Transverse colon (tissue), 4 donors: Measurements from ENCODE around the gene KANTR.

Experiments
- CTCF ChIP-seq, 5 experiments: fragments of 200-600 bp in 3 of 5; fragments of 450-650 bp in 2 of 5; sonication (generic) in 3 of 5; IDR thresholded peaks; 1 replicate in 2 of 5; 2 replicates in 3 of 5; pipeline ENCODE4 v1.5.1; 2016 to 2017; ENCODE audit warnings: antibody characterized with exemption in 5 of 5, inconsistent platforms in 3 of 5, mild to moderate bottlenecking in 2 of 5, moderate library complexity in 1 of 5
- EP300 ChIP-seq: sonication (generic); formaldehyde crosslinking; IDR thresholded peaks from one replicate; pipeline ENCODE4 v1.6.1; 2017; ENCODE audit warnings: antibody characterized with exemption, low read depth
- POLR2A ChIP-seq: fragments of 450-650 bp; IDR thresholded peaks from one replicate; pipeline ENCODE4 v1.6.1; 2016; ENCODE audit warnings: antibody characterized with exemption, mild to moderate bottlenecking, moderate library complexity
- POLR2AphosphoS5 ChIP-seq, 3 donors: sonication (generic); formaldehyde crosslinking; IDR thresholded peaks; one replicate each; pipeline ENCODE4 v1.6.1; 2016; ENCODE audit warnings: antibody characterized with exemption in 3 of 3

- TF ChIP-seq POLR2AphosphoS5 (IDR thresholded peaks at IDR 0.05): no peak
- TF ChIP-seq CTCF (IDR thresholded peaks at IDR 0.05): no peak
- no peak for TF ChIP-seq POLR2A
- no peak for TF ChIP-seq EP300
Measured at GRCh38 chrX:53047228-53047627, 46.7 kb upstream of the KANTR start.
